HG03039 (cell line): Measurements from ENCODE around the gene FOLR2.

Source experiments
- ATAC-seq: cut with Tn5 transposase; IDR thresholded peaks from one replicate; pipeline ENCODE4 v1.9.1; 2021; ENCODE audit warnings: mild to moderate bottlenecking, moderate library complexity; ENCODE audit not compliant: unreplicated experiment

FOLR2 gene

DNA sequence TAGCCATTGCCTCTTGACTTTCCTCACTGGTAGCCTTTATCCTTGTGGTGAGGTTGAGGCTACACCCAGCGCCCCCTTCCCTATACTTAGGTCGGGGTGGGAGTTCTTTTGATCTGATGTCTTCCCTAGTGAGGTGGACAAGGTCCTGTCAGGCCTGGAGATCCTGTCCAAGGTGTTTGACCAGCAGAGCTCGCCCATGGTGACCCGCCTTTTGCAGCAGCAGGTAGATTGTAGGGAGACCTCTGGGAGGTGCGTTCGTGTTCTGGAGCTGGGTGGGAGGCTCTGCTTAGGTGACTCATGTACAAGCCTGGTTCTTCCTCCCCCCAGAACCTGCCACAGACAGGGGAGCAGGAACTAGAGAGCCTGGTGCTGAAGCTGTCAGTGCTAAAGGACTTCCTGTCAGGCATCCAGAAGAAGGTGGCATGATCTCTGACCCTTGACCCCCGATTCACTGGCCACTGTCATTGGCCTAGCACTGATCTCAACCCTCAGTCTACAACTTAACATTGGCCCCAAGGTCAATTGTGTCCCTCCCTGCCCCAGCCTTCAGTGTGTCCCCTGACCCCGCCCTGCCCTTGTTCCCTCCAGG lies 12.8 kb downstream of the FOLR2 start:
- ATAC-seq: no peak

DNA sequence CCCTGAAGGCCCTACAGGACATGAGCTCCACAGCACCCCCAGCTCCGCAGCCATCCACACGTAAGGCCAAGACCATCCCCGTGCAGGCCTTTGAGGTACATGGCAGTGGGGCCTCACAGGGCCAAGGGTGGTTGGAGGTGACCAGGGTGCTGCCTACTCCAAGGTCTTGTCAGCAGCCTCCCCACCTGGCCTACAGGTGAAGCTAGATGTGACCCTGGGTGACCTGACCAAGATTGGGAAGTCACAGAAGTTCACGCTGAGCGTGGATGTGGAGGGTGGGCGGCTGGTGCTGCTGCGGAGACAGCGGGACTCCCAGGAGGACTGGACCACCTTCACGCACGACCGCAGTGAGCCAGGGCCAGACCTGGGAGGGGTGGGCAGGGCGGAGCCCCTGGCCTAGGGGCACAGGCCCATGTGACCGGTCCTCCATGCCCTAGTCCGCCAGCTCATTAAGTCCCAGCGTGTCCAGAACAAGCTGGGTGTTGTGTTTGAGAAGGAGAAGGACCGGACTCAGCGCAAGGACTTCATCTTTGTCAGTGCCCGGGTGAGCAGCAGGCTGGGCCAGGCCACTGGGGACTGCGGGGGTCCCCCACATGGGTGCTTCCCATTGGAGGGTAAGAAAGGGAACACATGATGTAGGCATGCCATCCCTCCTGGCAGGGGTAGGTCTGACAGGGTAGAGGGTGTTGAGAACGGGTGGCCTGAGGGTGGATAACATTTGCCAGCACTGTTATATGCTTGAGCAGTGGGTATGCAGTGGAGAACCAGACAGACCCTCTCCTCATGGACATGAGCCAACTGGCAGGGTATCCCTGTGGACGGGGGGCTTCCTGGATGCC lies 13.6 kb downstream of the FOLR2 start:
- ATAC-seq: no peak

DNA sequence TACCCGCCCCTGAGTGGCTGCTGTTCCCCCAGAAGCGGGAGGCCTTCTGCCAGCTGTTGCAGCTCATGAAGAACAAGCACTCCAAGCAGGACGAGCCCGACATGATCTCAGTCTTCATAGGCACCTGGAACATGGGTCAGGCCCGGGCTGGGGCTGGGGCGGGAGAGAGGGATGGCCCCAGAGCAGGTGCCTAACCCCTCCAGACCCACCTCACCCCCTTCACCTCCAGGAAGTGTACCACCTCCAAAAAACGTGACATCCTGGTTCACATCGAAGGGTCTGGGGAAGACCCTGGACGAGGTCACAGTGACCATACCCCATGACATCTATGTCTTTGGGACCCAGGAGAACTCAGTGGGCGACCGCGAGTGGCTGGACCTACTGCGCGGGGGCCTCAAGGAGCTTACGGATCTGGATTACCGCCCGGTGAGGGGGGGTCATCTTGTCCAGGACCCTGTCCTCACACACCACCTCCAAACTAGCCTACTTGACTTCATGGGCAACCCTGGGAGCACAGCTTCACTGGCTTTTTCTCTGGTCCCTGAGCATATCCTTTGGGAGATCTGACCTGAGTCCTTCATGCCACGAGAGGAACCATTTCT lies 14.3 kb downstream of the FOLR2 start:
- no peak for ATAC-seq

DNA sequence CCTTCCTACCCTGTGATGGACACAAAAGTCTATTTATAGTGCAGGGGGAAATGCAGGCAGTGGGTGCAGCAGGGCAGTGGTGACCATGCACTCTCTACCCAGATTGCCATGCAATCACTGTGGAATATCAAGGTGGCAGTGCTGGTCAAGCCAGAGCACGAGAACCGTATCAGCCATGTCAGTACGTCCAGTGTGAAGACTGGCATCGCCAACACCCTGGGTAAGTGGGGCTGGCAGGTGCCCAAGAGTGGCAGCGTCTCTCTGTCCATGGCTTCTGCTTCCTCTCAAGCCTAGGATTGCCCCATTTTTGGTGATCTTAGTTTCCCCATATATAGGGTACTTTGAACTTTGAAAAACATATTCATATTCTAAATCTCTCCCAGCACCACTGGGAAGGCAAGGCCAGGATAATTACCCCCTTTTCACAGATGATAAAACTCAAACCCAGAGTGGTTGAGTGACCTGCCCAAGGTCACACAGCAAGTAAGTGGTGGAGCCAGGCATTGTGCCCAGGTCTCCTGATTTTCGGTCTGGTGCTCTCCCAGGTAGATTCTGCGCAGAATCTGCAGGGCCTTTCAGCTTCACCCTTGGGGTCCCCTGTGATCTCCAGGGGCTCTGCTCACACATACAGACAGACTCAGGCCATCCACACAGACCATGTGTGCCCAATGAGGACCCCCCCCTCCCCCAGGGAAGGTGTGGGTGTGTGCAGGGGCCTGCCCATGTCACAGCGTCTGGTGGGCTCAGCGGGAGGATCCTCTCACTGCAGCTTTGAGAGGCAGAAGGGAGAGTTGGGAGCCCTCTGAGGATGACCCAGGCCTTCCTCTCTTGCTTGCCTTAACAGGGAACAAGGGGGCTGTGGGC lies 15.0 kb downstream of the FOLR2 start:
- ATAC-seq: no peak

DNA sequence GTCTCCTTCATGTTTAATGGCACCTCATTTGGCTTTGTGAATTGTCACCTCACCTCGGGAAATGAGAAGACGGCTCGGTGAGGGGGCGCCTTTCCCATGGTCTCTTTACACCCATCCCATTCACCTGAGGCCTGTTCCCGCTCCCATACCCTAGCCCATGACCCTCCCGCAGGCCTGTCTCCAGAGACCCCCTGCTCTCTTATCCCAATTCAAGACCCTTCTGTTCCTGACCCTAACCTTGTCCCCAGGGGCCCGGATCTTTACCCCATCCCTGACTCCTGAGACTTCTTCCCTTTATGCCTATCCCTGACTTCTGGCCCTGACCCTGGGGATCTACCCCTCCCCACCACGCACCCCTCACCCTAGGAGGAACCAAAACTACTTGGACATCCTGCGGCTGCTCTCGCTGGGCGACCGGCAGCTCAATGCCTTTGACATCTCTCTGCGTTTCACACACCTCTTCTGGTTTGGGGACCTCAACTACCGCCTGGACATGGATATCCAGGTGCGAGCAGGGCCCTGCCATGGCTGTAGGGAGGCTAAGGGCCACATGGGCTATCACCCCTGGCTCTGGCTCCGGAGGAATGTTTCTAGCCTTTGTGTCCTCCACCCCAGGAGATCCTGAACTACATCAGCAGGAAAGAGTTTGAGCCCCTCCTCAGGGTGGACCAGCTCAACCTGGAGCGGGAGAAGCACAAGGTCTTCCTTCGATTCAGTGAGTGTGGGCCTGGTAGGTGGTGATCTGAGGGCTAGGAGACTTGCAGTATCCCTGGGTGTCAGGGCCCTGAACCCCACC lies 15.9 kb downstream of the FOLR2 start:
- ATAC-seq: no peak

DNA sequence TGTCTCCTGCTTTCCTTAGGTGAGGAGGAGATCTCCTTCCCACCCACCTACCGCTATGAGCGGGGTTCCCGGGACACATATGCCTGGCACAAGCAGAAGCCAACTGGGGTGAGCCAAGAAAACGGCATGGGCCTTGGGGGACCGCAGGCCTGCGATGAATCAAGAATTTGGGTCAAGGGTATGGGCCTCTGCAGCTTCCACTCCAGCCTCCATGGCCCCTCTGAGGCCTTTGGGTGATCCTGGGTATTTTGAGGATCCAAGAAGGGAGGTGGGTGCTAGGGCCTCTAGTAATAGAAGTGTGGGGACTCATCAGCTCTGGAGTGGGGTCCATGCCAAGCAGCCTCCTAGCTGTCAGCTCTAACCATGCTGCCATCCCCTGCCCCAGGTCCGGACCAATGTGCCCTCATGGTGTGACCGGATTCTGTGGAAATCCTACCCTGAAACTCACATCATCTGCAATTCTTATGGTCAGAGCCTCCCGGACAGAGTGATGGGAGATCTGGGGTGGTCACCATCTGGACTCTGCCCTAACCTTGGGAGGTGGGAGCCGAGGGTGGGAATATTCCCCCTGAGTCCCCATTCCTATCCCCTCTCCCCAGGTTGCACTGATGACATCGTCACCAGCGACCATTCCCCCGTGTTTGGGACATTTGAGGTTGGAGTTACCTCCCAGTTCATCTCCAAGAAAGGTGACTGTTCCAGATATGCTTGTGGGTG lies 16.6 kb downstream of the FOLR2 start:
- no peak for ATAC-seq

DNA sequence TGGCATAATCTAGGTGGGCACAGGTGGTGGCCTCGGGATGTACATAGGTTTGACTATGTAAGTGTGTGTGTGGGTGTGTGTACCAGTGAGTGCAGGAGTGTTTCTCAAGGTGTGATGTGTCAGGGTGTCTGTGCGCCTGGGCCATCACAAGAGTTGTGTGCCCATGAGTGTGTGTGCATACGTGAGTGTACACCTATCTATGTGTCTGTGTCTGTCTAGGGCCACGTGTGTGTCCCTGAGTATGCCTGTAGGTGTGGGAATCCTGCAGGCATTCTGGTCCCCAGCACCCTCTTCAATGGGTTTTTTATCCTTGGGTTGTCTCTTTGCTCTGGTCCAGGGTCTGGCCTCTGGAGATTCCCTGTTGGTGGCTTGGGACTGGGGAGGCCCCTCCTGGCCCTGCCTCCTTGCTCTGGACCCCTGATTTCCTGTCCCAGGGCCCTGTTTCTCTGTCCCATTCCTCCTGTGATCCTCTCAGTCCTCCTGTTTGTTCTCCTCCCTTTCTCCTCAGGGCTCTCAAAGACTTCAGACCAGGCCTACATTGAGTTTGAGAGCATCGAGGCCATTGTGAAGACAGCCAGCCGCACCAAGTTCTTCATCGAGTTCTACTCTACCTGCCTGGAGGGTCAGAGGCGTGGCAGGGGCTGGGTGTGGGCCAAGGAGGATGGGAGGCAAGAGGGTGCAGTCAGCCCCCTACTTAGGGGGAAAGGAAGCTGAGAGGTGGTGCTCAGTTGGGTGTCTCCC lies 17.3 kb downstream of the FOLR2 start:
- no peak for ATAC-seq

DNA sequence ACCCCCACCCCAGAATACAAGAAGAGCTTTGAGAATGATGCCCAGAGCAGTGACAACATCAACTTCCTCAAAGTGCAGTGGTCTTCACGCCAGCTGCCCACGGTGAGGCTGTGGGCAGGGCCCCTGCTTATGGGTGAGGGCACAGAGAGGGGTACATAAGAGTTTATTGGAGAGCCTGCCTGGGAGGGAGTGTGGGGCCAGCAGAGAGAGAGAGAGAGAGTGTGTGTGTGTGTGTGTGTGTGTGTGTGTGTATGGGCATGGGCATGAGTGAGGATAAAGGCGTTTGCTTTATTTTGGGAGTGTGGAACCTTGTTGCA lies 17.9 kb downstream of the FOLR2 start:
- no peak for ATAC-seq

DNA sequence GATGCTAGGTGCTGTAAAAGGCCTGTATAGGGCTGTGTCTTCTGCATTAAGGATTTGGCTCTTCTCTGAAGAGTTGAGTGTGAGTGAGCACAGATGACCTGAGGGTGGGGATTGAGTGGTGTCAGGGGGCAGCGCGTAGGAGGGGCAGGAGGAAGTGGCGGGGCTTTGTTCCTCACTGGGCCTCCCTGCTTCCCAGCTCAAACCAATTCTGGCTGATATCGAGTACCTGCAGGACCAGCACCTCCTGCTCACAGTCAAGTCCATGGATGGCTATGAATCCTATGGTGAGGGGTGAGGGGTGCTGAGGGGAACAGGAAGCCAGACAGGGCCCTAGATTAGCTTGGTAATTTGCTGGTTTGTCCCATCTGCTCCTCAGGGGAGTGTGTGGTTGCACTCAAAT lies 18.3 kb downstream of the FOLR2 start:
- ATAC-seq: no peak

DNA sequence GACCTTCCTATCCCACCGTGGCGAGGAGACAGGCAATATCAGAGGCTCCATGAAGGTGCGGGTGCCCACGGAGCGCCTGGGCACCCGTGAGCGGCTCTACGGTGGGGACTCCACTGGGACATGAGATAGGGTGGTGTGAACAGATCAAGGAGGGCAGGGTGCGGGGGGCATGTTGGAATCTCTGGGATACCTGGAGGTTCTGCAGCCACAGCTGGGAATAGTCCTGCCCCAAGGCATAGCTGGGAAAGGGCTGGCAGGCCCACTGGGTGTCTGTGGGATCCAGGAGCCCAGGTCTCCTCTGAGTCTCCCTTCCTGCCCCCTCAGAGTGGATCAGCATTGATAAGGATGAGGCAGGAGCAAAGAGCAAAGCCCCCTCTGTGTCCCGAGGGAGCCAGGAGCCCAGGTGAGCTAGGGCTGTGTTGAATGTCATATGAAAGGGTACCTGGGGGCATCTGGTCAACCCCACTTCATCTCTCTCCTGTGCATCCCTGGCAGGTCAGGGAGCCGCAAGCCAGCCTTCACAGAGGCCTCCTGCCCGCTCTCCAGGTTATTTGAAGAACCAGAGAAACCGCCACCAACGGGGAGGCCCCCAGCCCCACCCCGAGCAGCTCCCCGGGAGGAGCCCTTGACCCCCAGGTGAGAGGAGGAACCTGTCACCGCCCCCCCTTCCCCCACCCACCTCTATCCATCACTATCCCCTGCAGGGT lies 18.9 kb downstream of the FOLR2 start:
- no peak for ATAC-seq

DNA sequence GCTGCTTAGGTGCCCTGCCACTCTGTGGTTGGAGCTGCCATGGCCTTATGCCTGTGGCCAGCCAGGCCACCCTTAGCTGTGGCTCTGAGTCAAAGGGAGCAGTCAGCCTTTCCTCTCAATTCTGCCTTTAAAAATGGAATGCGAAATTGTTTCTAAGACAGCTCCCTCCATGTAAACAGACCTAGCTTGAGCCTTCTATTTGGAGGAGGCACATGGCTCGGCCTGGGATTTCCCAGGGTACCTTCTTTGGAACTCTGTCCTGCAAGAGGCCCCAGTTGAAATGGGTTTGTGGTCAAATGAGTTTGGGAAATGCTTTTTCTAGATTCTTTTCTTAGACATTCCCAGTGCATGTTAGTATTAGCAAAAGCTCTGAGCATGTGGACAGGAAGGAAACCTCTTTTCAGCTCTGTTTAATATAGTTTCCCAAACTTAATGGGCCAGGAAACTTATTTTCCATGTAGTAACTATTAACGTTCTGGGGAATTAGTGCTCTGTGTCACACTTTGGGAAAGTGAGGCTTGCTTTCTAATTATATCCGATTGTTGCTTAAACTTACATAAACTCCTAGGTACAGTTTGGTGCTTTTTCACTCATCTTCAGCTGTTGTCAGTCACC lies 19.6 kb downstream of the FOLR2 start:
- no peak for ATAC-seq

DNA sequence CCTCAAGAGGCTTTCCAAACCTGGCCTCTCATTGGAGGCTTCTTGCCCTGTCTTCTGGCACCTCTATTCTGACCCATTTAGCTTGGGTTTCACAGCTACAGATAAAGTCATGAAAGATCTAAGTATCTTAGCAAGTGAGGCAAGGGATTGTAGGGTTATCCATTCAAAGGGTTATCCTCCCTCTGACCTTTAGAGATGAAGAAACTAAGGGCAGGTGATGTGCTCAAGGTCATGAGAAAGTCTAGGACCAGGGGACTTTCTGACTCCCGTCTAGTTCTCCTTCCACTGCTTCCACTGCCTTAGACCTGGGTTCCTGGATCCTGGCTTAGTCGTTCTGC lies 20.1 kb downstream of the FOLR2 start:
- ATAC-seq: no peak

DNA sequence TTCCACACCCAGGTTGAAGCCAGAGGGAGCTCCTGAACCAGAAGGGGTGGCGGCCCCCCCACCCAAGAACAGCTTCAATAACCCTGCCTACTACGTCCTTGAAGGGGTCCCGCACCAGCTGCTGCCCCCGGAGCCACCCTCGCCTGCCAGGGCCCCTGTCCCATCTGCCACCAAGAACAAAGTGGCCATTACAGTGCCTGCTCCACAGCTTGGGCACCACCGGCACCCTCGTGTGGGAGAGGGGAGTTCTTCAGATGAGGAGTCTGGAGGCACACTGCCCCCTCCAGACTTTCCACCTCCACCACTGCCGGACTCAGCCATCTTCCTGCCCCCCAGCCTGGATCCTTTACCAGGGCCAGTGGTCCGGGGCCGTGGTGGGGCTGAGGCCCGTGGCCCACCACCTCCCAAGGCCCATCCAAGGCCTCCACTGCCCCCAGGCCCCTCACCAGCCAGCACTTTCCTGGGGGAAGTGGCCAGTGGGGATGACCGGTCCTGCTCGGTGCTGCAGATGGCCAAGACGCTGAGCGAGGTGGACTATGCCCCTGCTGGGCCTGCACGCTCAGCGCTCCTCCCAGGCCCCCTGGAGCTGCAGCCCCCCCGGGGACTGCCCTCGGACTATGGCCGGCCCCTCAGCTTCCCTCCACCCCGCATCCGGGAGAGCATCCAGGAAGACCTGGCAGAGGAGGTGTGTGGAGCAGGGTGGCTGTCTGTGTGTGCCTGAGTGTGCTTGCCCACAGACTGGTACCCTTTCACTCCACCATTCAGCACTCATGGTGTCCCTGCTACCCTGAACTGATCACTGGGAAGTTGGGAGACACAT lies 20.7 kb downstream of the FOLR2 start:
- ATAC-seq: no peak

DNA sequence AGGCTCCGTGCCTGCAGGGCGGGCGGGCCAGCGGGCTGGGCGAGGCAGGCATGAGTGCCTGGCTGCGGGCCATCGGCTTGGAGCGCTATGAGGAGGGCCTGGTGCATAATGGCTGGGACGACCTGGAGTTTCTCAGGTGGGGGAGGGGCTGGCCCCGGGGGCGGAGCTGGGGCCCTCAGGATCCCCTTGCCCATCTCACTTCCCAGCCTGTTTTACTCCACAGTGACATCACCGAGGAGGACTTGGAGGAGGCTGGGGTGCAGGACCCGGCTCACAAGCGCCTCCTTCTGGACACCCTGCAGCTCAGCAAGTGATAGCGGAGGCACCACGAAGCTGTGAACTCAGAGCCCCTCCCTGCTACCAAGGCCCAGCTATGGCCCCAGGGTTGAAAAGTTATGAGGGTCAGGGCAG lies 21.5 kb downstream of the FOLR2 start:
- no peak for ATAC-seq

DNA sequence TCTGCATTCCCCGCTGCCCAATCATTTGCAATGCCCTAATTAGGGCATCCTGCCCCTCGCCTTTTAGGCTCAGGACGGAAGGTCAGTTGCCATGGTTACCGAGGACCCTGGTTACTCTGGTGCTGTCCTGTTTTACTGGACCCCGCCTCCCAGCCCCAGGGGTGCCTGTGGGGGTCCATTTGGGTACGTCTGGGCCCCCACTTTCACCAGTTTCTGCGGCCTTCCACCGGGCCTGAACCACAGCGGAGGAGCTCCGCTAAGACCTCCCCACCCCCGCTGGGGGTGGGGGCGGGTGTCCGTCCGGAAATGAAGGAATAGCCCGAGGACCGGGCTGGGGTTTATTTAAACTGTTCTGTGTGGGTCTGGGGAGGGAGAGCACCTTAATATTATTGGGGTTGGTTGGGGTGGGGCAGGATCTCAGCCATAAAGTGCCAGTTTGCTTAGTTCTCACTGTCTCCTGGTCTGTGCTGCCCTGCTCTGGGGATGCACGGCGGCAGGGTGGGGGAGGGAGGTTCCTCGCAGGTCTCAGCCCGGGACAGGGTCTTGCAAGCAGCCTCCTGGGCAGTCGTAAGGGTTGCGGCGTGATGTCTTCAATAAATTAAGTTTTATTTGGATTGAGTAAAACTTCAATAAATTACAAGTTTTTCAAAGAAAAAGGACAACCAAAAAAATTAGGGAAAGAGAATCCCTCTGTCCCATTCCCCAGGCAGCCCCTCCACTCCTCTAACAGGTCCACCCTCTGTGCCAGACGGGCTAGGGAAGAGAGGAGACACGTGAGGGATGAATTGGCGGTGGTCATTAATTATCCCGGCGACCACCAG lies 22.1 kb downstream of the FOLR2 start:
- ATAC-seq: no peak

DNA sequence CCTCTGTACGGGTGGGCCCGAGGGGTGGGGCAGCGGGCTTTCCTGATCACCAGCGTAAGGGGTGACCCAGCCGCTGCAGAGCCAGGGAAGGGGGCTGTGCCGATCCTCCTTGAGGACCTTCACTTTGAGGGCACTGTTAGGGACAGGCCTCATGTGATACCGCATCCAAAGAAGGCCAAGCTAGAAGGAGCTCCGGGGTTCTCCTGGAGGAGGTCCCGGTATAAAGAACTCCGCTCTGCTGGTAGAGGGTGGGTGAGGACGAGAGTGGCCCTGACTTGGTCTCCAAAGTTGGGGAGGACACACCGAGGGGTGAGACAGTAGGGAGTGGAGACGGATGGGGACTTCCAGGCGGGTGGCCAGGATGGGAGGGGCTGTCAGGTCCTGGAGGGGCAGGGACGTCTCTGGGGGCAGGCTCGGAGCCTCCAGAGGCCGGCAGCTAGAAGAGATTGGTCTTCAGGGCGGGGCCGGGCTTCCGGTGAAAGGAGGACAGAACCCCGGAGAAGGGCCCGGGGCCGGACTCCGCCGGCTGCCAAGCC lies 22.8 kb downstream of the FOLR2 start:
- no peak for ATAC-seq
